ENCODE data around the gene TGFBR3.
A peak's percentile ranks its signal among the peaks of the same experiment; 100 is the strongest.

Gene TGFBR3
- 108 to 234 reads per million in 2 donors for total RNA-seq

GRCh38 chr1:91885716-91886506 lies at the start of gene TGFBR3:
Gene TGFBR3 (minus strand): TSS chr1:91886151. CDS start chr1:91861531, 24,620 bp downstream.
- peak; percentile 76 for DNase-seq

- DNase-seq: no peak
Observed at GRCh38 chr1:91929250-91929649, 43.3 kb upstream of the TGFBR3 start.

GRCh38 chr1:91928026-91928425 lies 42.1 kb upstream of the TGFBR3 start:
- DNase-seq: no peak

GRCh38 chr1:91925644-91926435 lies 39.9 kb upstream of the TGFBR3 start:
- DNase-seq: no peak

GRCh38 chr1:91924146-91924545 lies 38.2 kb upstream of the TGFBR3 start:
- DNase-seq: no peak

- no peak for DNase-seq
Observed at GRCh38 chr1:91919962-91920361, 34.0 kb upstream of the TGFBR3 start.

- DNase-seq: no peak
Observed at GRCh38 chr1:91916811-91917460, 31.0 kb upstream of the TGFBR3 start.

GRCh38 chr1:91916046-91916445 lies 30.1 kb upstream of the TGFBR3 start:
- DNase-seq: no peak

GRCh38 chr1:91913018-91913417 lies 27.1 kb upstream of the TGFBR3 start:
- no peak for DNase-seq

GRCh38 chr1:91912266-91912665 lies 26.3 kb upstream of the TGFBR3 start:
- no peak for DNase-seq

- DNase-seq: no peak
Observed at GRCh38 chr1:91901231-91901630, 15.3 kb upstream of the TGFBR3 start.

- DNase-seq: no peak
Observed at GRCh38 chr1:91900562-91900961, 14.6 kb upstream of the TGFBR3 start.

GRCh38 chr1:91897016-91897415 lies 11.1 kb upstream of the TGFBR3 start:
- no peak for DNase-seq

- no peak for DNase-seq
Observed at GRCh38 chr1:91895832-91896556, 10.0 kb upstream of the TGFBR3 start.

- no peak for DNase-seq
Observed at GRCh38 chr1:91894036-91894761, 8.2 kb upstream of the TGFBR3 start.

- DNase-seq: no peak
Observed at GRCh38 chr1:91891969-91892368, 6.0 kb upstream of the TGFBR3 start.

GRCh38 chr1:91891454-91891853 lies 5.5 kb upstream of the TGFBR3 start:
- DNase-seq: no peak

GRCh38 chr1:91889717-91890459 lies 3.9 kb upstream of the TGFBR3 start:
- no peak for DNase-seq

GRCh38 chr1:91885213-91885715 lies 687 bp downstream of the TGFBR3 start:
- peak; percentile 42 for DNase-seq

- peak; percentile 24 for DNase-seq
Observed at GRCh38 chr1:91884459-91885212, 1.3 kb downstream of the TGFBR3 start.

Data from activated gamma-delta T cell (primary cell).